GM23248 (cell line): Measurements from ENCODE around the gene FHIP2A. TPM values are rescaled to one million over a fixed set of nuclear protein-coding genes. Genes with fewer than 3 reads are reported as not detected.
A peak's percentile ranks its signal among the peaks of the same experiment; 100 is the strongest.

Experiments
- DNase-seq: peaks from one replicate; pipeline ENCODE4 v3.0.0-alpha.2; 2015
- H2AFZ ChIP-seq: fragments of 200-600 bp; sonication (generic); 2 replicates; pipeline ENCODE4 v1.6.1; 2016; ENCODE audit warnings: antibody characterized with exemption
- H3F3A ChIP-seq: fragments of 200-600 bp; sonication (generic); 2 replicates; pipeline ENCODE4 v1.6.1; 2016; ENCODE audit warnings: mild to moderate bottlenecking, antibody characterized with exemption, mixed run types; ENCODE audit not compliant: insufficient read depth
- H3K27ac ChIP-seq: fragments of 200-600 bp; sonication (generic); 2 replicates; pipeline ENCODE4 v1.5.1; 2016; ENCODE audit warnings: mild to moderate bottlenecking
- H3K27me3 ChIP-seq: fragments of 200-600 bp; sonication (generic); replicated peaks from 2 replicates; pipeline ENCODE4 v1.6.1; 2016; ENCODE audit warnings: mild to moderate bottlenecking; ENCODE audit not compliant: insufficient read depth
- H3K36me3 ChIP-seq: fragments of 200-600 bp; sonication (generic); 2 replicates; pipeline ENCODE4 v1.6.1; 2016; ENCODE audit warnings: low read depth, mild to moderate bottlenecking
- H3K4me1 ChIP-seq: fragments of 200-600 bp; sonication (generic); 2 replicates; pipeline ENCODE4 v1.6.1; 2016; ENCODE audit warnings: mild to moderate bottlenecking; ENCODE audit not compliant: insufficient read depth
- H3K4me2 ChIP-seq: fragments of 200-600 bp; sonication (generic); one replicate; pipeline ENCODE4 v1.6.1; 2016; ENCODE audit warnings: mild to moderate bottlenecking; ENCODE audit not compliant: unreplicated experiment
- H3K4me3 ChIP-seq: fragments of 200-600 bp; sonication (generic); 2 replicates; pipeline ENCODE4 v1.5.1; 2016; ENCODE audit warnings: mild to moderate bottlenecking
- H3K79me2 ChIP-seq: fragments of 200-600 bp; sonication (generic); 2 replicates; pipeline ENCODE4 v1.6.1; 2016; ENCODE audit warnings: mild to moderate bottlenecking; ENCODE audit not compliant: insufficient read depth
- H3K9ac ChIP-seq: fragments of 200-600 bp; sonication (generic); 2 replicates; pipeline ENCODE4 v1.6.1; 2016; ENCODE audit warnings: mild to moderate bottlenecking
- H3K9me2 ChIP-seq: fragments of 200-600 bp; sonication (generic); 2 replicates; pipeline ENCODE4 v1.6.1; 2016; ENCODE audit warnings: mixed run types, mild to moderate bottlenecking, moderate library complexity; ENCODE audit not compliant: insufficient read depth
- H3K9me3 ChIP-seq: fragments of 200-600 bp; sonication (generic); one replicate; pipeline ENCODE4 v1.6.1; 2017; ENCODE audit warnings: low read depth
- H4K20me1 ChIP-seq: fragments of 200-600 bp; sonication (generic); 2 replicates; pipeline ENCODE4 v1.6.0; 2016; ENCODE audit not compliant: insufficient read depth
- EZH2 ChIP-seq: fragments of 200-600 bp; sonication (generic); IDR thresholded peaks from 2 replicates; pipeline ENCODE4 v1.6.1; 2018; ENCODE audit warnings: antibody characterized with exemption, mild to moderate bottlenecking; ENCODE audit not compliant: insufficient read depth, poor library complexity, severe bottlenecking
- EZH2phosphoT487 ChIP-seq: fragments of 200-600 bp; sonication (generic); IDR thresholded peaks from 2 replicates; pipeline ENCODE4 v1.6.1; 2018; ENCODE audit warnings: antibody characterized with exemption, moderate library complexity, mild to moderate bottlenecking, low read depth; ENCODE audit not compliant: insufficient read depth
- WGBS, 2 experiments: methylation state at CpG; one replicate each; pipeline ENCODE4 v1.1.6; 2015 to 2017; ENCODE audit warnings: low lambda C conversion rate in 2 of 2, low coverage in 1 of 2; ENCODE audit errors: missing lambda C conversion rate in 2 of 2; 5-methylcytosine and 5-hydroxymethylcytosine counted together
- in situ Hi-C: fragments of 300-500 bp; cut with MboI; formaldehyde crosslinking; loops from 2 replicates; pipeline ENCODE4 v1.15.0; 2020
- polyA plus RNA-seq: library from polyadenylated mRNA; unstranded; fragments of >200 nt; fragmentation: Nextera tagmentation; extraction: Ambion mirVana; gene quantifications from 2 replicates; pipeline ENCODE4 v1.2.1, GENCODE V29; 2016
- total RNA-seq: library from RNA; depleted of rRNA; stranded (reverse); fragments of >200 nt; shearing (Covaris generic); gene quantifications from 2 replicates; pipeline ENCODE4 v1.2.3, GENCODE V29; 2014

FHIP2A gene
- total and polyA plus RNA-seq, 2 experiments from 2014 or later: 22.3 to 24.6 TPM

- Histone ChIP-seq H2AFZ (no peak overlapping the region), H3K4me1 (no peaks in the 10 kb centered on the region; the same call in 1 of the 2 replicates), H3K27ac (no peak overlapping the region), H3K9me2 (no peaks in the 10 kb centered on the region), H3K4me3 (no peak overlapping the region), H3F3A (peaks cover 4% of the 10 kb centered on the region; the same call in 1 of the 2 replicates), H4K20me1 (no peaks in the 10 kb centered on the region), H3K4me2 (no peak overlapping the region), H3K9ac (no peak overlapping the region), H3K27me3 (no peaks in the 10 kb centered on the region), H3K9me3 (no peaks in the 10 kb centered on the region), H3K36me3 (no peaks in the 10 kb centered on the region), H3K79me2 (no peaks in the 10 kb centered on the region; the same call in 1 of the 2 replicates)
- WGBS, 2 experiments: 21 to 29% methylated on average over 1 of the region's 1 CpG
- DNase-seq: peak; percentile 30
- TF ChIP-seq EZH2phosphoT487 (no peak), EZH2 (no peak)
- in situ Hi-C loops: no loop called here
These were observed 5.8 kb upstream of the FHIP2A start for GRCh38 chr10:114815791-114816190.

- Histone ChIP-seq H4K20me1 (no peaks in the 10 kb centered on the region), H3K4me1 (no peaks in the 10 kb centered on the region; the same call in 1 of the 2 replicates), H3K27ac (no peak overlapping the region), H3K9ac (no peak overlapping the region), H3F3A (peaks cover 4% of the 10 kb centered on the region; the same call in 1 of the 2 replicates), H2AFZ (no peak overlapping the region), H3K27me3 (no peaks in the 10 kb centered on the region), H3K36me3 (no peaks in the 10 kb centered on the region), H3K9me3 (no peaks in the 10 kb centered on the region), H3K79me2 (no peaks in the 10 kb centered on the region; the same call in 1 of the 2 replicates), H3K4me2 (no peak overlapping the region), H3K9me2 (no peaks in the 10 kb centered on the region), H3K4me3 (no peak overlapping the region)
- 91 to 92% methylated on average over 7 of the region's 7 CpGs for WGBS, 2 experiments
- in situ Hi-C loops: no loop called here
- no peak for DNase-seq
- TF ChIP-seq EZH2: no peak
- no peak for TF ChIP-seq EZH2phosphoT487
These were observed 5.3 kb upstream of the FHIP2A start for GRCh38 chr10:114816308-114816707.

DNA sequence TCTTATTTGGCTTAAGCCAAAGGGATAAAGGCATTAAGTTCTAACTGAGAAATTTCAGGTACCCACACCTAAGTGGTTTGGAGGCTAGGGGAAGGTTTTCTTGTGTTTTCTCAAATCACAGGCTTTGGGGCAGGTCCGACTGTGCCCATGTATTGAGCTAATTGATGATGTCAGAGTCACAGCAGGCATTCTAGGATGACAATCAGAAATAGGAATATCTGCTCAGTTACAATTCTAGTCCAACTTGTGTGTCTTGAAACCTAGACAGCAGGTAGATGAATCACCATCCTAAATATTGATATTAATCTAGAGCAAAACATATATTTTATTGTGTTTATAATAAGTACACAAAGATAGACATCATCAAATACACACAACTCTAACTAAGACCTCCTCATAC is 2.3 kb upstream of the FHIP2A start:
- 93 to 96% methylated on average over 1 of the region's 1 CpG for WGBS, 2 experiments
- peaks cover 10% of the 10 kb centered on the region for H3K4me1 ChIP-seq
- no peaks in the 10 kb centered on the region for H3K9me2 ChIP-seq
- no peak overlapping the region for H3K9ac ChIP-seq
- DNase-seq: no peak
- no peak overlapping the region for H3K27ac ChIP-seq
- TF ChIP-seq EZH2: no peak
- no peak for TF ChIP-seq EZH2phosphoT487
- H2AFZ ChIP-seq: no peak overlapping the region
- H3K9me3 ChIP-seq: no peaks in the 10 kb centered on the region
- H3K27me3 ChIP-seq: no peaks in the 10 kb centered on the region
- peaks cover 20% of the 10 kb centered on the region for H3F3A ChIP-seq
- in situ Hi-C loops: no loop called here
- no peak overlapping the region for H3K4me3 ChIP-seq
- H3K36me3 ChIP-seq: no peaks in the 10 kb centered on the region
- peaks cover 20% of the 10 kb centered on the region for H3K79me2 ChIP-seq
- no peaks in the 10 kb centered on the region for H4K20me1 ChIP-seq
- no peak overlapping the region for H3K4me2 ChIP-seq

DNA sequence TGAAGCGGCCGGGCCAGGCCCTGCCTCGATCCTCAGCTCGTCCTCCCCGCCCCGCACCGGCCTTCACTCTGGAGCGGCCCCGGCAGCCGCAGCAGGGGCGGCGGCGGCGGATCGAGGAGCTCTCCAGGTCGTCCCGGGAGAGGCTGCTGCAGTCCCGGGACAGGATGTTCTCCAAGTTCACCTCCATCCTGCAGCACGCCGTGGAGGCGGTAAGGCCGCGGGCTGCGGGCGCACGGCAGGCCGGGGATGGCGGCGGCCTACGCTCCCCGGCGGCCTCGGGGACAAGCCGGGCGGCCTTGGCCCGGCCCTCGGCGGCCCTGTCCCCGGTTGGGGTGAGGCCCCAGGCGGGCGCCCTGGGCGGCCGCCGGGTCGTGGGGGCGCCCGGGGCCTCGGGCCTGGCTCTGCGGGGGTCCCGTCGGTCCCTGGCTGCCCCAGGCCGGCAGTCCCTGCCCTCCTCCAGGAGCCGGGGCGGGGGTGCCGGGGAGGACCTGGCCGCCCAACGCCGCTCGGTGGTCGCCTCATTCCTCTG is 399 bp downstream of the FHIP2A start:
- no peaks in the 10 kb centered on the region for H3K36me3 ChIP-seq
- peak overlapping the region; percentile 90 for H3K4me3 ChIP-seq
- H3K9ac ChIP-seq: peak overlapping the region; percentile 98
- H2AFZ ChIP-seq: peak overlapping the region; percentile 49; the same call in 1 of the 2 replicates
- peak overlapping the region; percentile 96 for H3K4me2 ChIP-seq
- in situ Hi-C loops: no loop called here
- no peaks in the 10 kb centered on the region for H3K9me2 ChIP-seq
- peaks cover 41% of the 10 kb centered on the region for H3K79me2 ChIP-seq
- H3K27ac ChIP-seq: peak overlapping the region; percentile 98
- peaks cover 43% of the 10 kb centered on the region for H3F3A ChIP-seq
- 1 to 3% methylated on average over 27 to 49 of the region's 60 CpGs for WGBS, 2 experiments
- H4K20me1 ChIP-seq: peaks cover 12% of the 10 kb centered on the region
- H3K4me1 ChIP-seq: peaks cover 36% of the 10 kb centered on the region
- DNase-seq: peak; percentile 65
- no peaks in the 10 kb centered on the region for H3K9me3 ChIP-seq
- H3K27me3 ChIP-seq: no peaks in the 10 kb centered on the region
- no peak for TF ChIP-seq EZH2phosphoT487
- TF ChIP-seq EZH2: no peak
